Frontal cortex (tissue), 4 donors: ENCODE measurements around the gene TRPM3. TPM values are rescaled to one million over a fixed set of nuclear protein-coding genes. Genes with fewer than 3 reads are reported as not detected.
"Not testable (repeated sequence)": the region's sequence is repeated elsewhere in the genome, so short reads cannot be mapped to it uniquely, and the experiment has no call there.

ENCODE experiments used
- DNase-seq, 2 donors: peaks; one replicate each; pipeline ENCODE4 v3.0.0; 2012; ENCODE audit warnings: low spot score in 2 of 2
- FAIRE-seq: peaks from 2 replicates; lab custom pipeline; 2012; peaks lifted over from hg19 to GRCh38; lab: Jason Lieb, UNC
- total RNA-seq: library from RNA; depleted of rRNA; stranded (reverse); fragments of >200 nt; gene quantifications from one replicate; pipeline ENCODE4 v1.2.3, GENCODE V29; 2014
- donor health status: control.
- donor health status: control.
- donor health status: control.

TRPM3 gene
- total RNA-seq, 1 donor from 2014 or later = 18.8 TPM

GRCh38 chr9:70639853-70640814 is 481.3 kb downstream of the TRPM3 start:
- peak; percentile 69 for FAIRE-seq
- no peak for DNase-seq

- DNase-seq (no peak), FAIRE-seq (no peak)
Observed at GRCh38 chr9:70635790-70636189, 485.6 kb downstream of the TRPM3 start.

- DNase-seq = no peak
- no peak for FAIRE-seq
Observed at GRCh38 chr9:70634696-70635095, 486.7 kb downstream of the TRPM3 start.

GRCh38 chr9:70630971-70631370 is 490.4 kb downstream of the TRPM3 start:
- FAIRE-seq = no peak

GRCh38 chr9:70629080-70629685 is 492.2 kb downstream of the TRPM3 start:
- not testable (repeated sequence) for FAIRE-seq, DNase-seq

More at GRCh38 chr9:70630971-70631370, 490.4 kb downstream of the TRPM3 start:
- DNase-seq = no peak

GRCh38 chr9:70625078-70625477 is 496.3 kb downstream of the TRPM3 start:
- no peak for DNase-seq

GRCh38 chr9:70618784-70619183 is 502.6 kb downstream of the TRPM3 start:
- DNase-seq = no peak
- FAIRE-seq = no peak

More at GRCh38 chr9:70625078-70625477, 496.3 kb downstream of the TRPM3 start:
- FAIRE-seq = no peak

- no peak for FAIRE-seq
Observed at GRCh38 chr9:70617033-70617828, 504.2 kb downstream of the TRPM3 start.

GRCh38 chr9:70616228-70616990 is 505.0 kb downstream of the TRPM3 start:
- no peak for FAIRE-seq
- DNase-seq = no peak

More at GRCh38 chr9:70617033-70617828, 504.2 kb downstream of the TRPM3 start:
- no peak for DNase-seq

- DNase-seq (no peak), FAIRE-seq (no peak)
Observed at GRCh38 chr9:70615464-70616138, 505.8 kb downstream of the TRPM3 start.

GRCh38 chr9:70614786-70615463 is 506.5 kb downstream of the TRPM3 start:
- FAIRE-seq = no peak
- DNase-seq = no peak

GRCh38 chr9:70613024-70613768 is 508.2 kb downstream of the TRPM3 start:
- DNase-seq = no peak
- no peak for FAIRE-seq

GRCh38 chr9:70610287-70610644 is 511.2 kb downstream of the TRPM3 start:
- no peak for FAIRE-seq

GRCh38 chr9:70609542-70610286 is 511.7 kb downstream of the TRPM3 start:
- FAIRE-seq = no peak
- no peak for DNase-seq

More at GRCh38 chr9:70610287-70610644, 511.2 kb downstream of the TRPM3 start:
- DNase-seq = no peak

- no peak for FAIRE-seq
- no peak for DNase-seq
Observed at GRCh38 chr9:70609011-70609410, 512.4 kb downstream of the TRPM3 start.

GRCh38 chr9:70607926-70608325 is 513.5 kb downstream of the TRPM3 start:
- no peak for FAIRE-seq
- no peak for DNase-seq

- FAIRE-seq = no peak
Observed at GRCh38 chr9:70607329-70607728, 514.1 kb downstream of the TRPM3 start.

More at GRCh38 chr9:70607329-70607728, 514.1 kb downstream of the TRPM3 start:
- DNase-seq = no peak
